ENCODE results near the gene PRDM5. TPM values are rescaled to one million over a fixed set of nuclear protein-coding genes. Genes with fewer than 3 reads are reported as not detected.

PRDM5 gene
- total RNA-seq, 4 donors from 2014 or later: 1.2 to 6.9 (median 4.4) TPM

DNA sequence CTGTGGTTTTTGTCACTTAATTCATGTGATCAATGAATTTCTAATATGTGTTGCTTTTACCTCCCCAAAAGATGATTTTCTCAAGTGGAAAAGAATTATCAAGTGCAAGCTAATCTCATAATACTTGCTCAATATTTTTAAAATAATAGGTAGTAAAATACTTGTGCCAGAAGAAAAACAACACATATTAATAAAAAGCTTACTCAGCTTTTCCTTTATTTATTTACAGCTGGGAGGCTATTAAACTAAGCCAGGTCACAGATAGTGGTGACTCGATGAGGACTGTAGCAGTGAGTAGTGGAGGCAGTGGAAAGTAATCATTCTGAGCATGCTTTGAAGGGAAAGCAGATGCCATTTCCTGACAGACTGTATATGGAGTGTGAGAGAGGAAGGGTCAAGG lies 96.1 kb downstream of the PRDM5 start:
- 61 to 62% methylated on average over 1 of the region's 1 CpG for WGBS, 2 donors
- DNase-seq (ENCODE audit: low spot score in 2 of 2): no peak
- H3K4me3 ChIP-seq (ENCODE audit: low read depth, poor library complexity, severe bottlenecking): no peak overlapping the region
- no peak for TF ChIP-seq POLR2A (IDR thresholded peaks at IDR 0.05)
- TF ChIP-seq, protein P1, sequence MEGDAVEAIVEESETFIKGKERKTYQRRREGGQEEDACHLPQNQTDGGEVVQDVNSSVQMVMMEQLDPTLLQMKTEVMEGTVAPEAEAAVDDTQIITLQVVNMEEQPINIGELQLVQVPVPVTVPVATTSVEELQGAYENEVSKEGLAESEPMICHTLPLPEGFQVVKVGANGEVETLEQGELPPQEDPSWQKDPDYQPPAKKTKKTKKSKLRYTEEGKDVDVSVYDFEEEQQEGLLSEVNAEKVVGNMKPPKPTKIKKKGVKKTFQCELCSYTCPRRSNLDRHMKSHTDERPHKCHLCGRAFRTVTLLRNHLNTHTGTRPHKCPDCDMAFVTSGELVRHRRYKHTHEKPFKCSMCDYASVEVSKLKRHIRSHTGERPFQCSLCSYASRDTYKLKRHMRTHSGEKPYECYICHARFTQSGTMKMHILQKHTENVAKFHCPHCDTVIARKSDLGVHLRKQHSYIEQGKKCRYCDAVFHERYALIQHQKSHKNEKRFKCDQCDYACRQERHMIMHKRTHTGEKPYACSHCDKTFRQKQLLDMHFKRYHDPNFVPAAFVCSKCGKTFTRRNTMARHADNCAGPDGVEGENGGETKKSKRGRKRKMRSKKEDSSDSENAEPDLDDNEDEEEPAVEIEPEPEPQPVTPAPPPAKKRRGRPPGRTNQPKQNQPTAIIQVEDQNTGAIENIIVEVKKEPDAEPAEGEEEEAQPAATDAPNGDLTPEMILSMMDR (IDR thresholded peaks at IDR 0.05): no peak
- intact Hi-C loops (cut with DNase I; ENCODE audit: low total_unique reads): no loop called here

DNA sequence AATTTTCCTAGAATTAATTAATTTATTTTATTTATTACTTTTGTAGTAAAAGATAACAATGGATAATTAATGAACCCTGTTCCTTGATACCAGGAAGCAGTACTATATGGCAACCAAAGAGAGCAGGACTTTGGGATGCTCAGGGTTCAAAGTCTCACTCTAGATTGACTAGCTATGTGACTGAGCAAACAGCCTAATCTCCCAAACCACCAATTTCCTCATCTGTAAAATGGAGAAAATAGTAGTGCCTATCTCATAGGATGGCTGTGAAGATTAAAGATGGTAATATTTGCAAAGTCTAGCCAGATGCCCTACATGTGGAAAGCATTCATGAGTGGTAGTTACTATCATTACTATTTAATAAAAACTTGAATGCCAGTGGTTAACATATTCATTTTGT lies 97.6 kb downstream of the PRDM5 start:
- intact Hi-C loops (cut with DNase I; ENCODE audit: low total_unique reads): no loop called here
- DNase-seq (ENCODE audit: low spot score in 2 of 2): no peak
- H3K4me3 ChIP-seq (ENCODE audit: low read depth, poor library complexity, severe bottlenecking): no peak overlapping the region
- TF ChIP-seq, protein P1 (IDR thresholded peaks at IDR 0.05): no peak
- no peak for TF ChIP-seq POLR2A (IDR thresholded peaks at IDR 0.05)

DNA sequence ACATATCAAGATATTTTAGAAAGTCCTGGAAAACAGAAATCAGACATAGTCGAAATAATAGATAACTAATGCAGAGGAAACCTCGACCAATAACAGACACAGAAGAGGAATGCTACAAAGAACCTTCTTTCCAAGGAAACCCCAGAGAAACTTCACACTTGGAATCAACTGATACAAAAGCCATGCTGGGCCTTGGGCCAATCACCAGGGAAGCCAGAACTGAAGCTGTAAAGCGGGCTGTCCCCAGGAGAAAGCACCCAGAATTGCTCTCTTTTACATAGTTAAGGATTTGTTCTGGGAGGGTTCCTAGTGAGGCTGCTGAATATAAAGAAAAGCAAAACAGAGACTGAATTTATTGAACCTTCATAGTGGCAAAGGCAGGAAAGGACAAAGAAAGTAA lies 100.5 kb downstream of the PRDM5 start:
- no peak for TF ChIP-seq POLR2A (IDR thresholded peaks at IDR 0.05)
- TF ChIP-seq, protein P1 (IDR thresholded peaks at IDR 0.05): no peak
- 89 to 90% methylated on average over 3 of the region's 3 CpGs for WGBS, 2 donors
- intact Hi-C loops (cut with DNase I; ENCODE audit: low total_unique reads): no loop called here
- no peak for DNase-seq (ENCODE audit: low spot score in 2 of 2)
- no peak overlapping the region for H3K4me3 ChIP-seq (ENCODE audit: low read depth, poor library complexity, severe bottlenecking)

DNA sequence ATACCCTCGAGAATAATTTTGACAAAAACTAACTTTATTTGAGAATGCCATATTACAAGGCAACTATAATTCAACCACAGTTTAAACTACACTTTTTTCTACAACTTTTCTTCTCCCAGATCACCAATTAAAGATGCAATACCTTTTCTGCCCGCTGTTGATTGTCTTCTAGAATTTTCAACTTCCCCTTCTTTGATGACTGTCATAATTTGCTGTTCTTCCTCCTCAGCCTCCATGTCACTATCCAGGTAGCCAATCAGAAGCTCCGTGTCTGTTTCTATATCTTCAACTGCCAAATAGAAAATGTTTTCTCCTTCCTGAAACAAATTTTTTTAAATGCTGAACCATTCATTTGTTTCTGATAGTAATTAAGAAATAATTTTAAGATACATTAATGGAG lies 101.5 kb downstream of the PRDM5 start:
- TF ChIP-seq, protein P1 (IDR thresholded peaks at IDR 0.05): no peak
- TF ChIP-seq POLR2A (IDR thresholded peaks at IDR 0.05): no peak
- DNase-seq (ENCODE audit: low spot score in 2 of 2): no peak
- intact Hi-C loops (cut with DNase I; ENCODE audit: low total_unique reads): no loop called here
- H3K4me3 ChIP-seq (ENCODE audit: low read depth, poor library complexity, severe bottlenecking): no peak overlapping the region
- 92% methylated on average over 3 of the region's 3 CpGs for WGBS, 2 donors

DNA sequence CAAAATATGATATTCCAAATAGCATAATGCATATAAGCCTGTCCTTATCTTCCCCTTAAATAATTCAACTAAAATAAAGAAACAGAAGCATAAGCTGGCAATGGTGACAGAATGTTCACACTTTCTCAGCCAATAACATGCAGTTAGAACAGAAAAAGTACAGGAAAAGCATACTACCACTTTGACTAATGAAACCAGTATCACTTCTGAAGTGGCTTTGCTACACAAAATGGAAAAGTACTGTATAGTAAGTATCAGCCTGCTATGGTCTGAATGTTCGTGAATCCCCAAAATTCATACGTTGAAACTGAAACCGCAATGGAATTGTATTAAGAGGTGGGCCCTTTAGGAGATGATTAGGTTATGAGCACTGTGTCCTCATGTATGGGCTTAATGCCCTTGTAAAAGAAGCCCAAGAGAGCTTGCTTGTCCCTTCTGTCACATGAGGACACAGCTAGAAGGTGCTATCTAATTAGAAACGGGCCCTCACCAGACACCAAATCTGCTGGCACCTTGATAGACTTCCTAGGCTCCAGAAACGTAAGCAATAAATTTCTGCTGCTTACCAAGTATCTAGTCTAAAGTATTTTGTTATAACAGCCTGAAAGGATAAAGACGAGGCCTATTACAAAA lies 102.6 kb downstream of the PRDM5 start:
- TF ChIP-seq, protein P1 (IDR thresholded peaks at IDR 0.05): no peak
- no peak for TF ChIP-seq POLR2A (IDR thresholded peaks at IDR 0.05)
- no peak for DNase-seq (ENCODE audit: low spot score in 2 of 2)
- 90 to 92% methylated on average over 6 of the region's 6 CpGs for WGBS, 2 donors
- intact Hi-C loops (cut with DNase I; ENCODE audit: low total_unique reads): no loop called here
- H3K4me3 ChIP-seq (ENCODE audit: low read depth, poor library complexity, severe bottlenecking): no peak overlapping the region
